ENCODE data around the gene C4BPB. TPM values are rescaled to one million over a fixed set of nuclear protein-coding genes. Genes with fewer than 3 reads are reported as not detected.

The C4BPB gene
- total and polyA plus RNA-seq, 2 of the 8 experiments (the other 6 are each of a cell fraction or from before 2014, with no cell fraction given): not detected

- H3K79me1 ChIP-seq (ENCODE audit: low read depth, low read length): no peaks in the 10 kb centered on the region
- no peak overlapping the region for H3K14ac ChIP-seq (ENCODE audit: insufficient read length)
- H3K27ac ChIP-seq (ENCODE audit: low read depth, low read length): no peak overlapping the region
- no peak overlapping the region for H2BK120ac ChIP-seq (replicated peaks; ENCODE audit: low read depth, low read length)
- no peaks in the 10 kb centered on the region for H3K79me2 ChIP-seq (ENCODE audit: control insufficient read depth in 1 of 2, insufficient read depth in 2 of 2, low read length in 2 of 2)
- no peak overlapping the region for H4K91ac ChIP-seq (replicated peaks; ENCODE audit: insufficient read length, low read length)
- no peak overlapping the region for H2BK15ac ChIP-seq (ENCODE audit: low read length)
- H3K23me2 ChIP-seq (ENCODE audit: low read depth, low read length): no peaks in the 10 kb centered on the region
- no peaks in the 10 kb centered on the region for H3K9me3 ChIP-seq (ENCODE audit: insufficient read depth in 2 of 2, low read depth in 1 of 2, low read length in 1 of 2)
- 94% methylated on average over 3 of the region's 3 CpGs; no CpG with 5 or more reads in 1 of the 2 experiments for WGBS, 2 experiments (ENCODE audit: extremely low coverage in 1 of 2, insufficient coverage in 1 of 2, insufficient read length in 1 of 2, insufficient replicate concordance in 2 of 2, low coverage in 1 of 2, low lambda C conversion rate in 2 of 2, missing lambda C conversion rate in 1 of 2)
- ChIA-PET CTCF (ENCODE audit: partially characterized antibody) (interaction anchor here (0.6 to 3.5 kb wide), 10 partner anchors 11 to 362 kb away, joined by 3 to 21 read pairs (median 6); partner anchors contain the start of gene C1orf116), POLR2A (ENCODE audit: partially characterized antibody) (interaction anchor here (1.2 kb wide), 1 partner anchor 10 kb away, joined by 3 read pairs; the partner anchor contains the start of gene YOD1)
- no peak overlapping the region for H3K4ac ChIP-seq (replicated peaks; ENCODE audit: insufficient read length, low read depth, low read length)
- no peak overlapping the region for H4K8ac ChIP-seq (ENCODE audit: extremely low read depth, insufficient read depth, low read length)
- H3K4me2 ChIP-seq (ENCODE audit: insufficient read depth in 1 of 2, low read depth in 2 of 2, low read length in 2 of 2): no peak overlapping the region
- no peak overlapping the region for H2AFZ ChIP-seq (ENCODE audit: low read length)
- no peak overlapping the region for H2BK12ac ChIP-seq (ENCODE audit: low read depth, low read length)
- DNase-seq (ENCODE audit: low read depth in 1 of 2, low spot score in 2 of 2): no peak
- H4K20me1 ChIP-seq (replicated peaks in 1 of 2; ENCODE audit: control insufficient read depth in 1 of 2, insufficient read depth in 2 of 2, low read length in 2 of 2): no peaks in the 10 kb centered on the region
- H2AK5ac ChIP-seq (ENCODE audit: low read depth, low read length): no peak overlapping the region
- no peak for FAIRE-seq
- no peak overlapping the region for H4K5ac ChIP-seq (ENCODE audit: insufficient read length, low read depth, low read length)
- H3K27me3 ChIP-seq (replicated peaks in 1 of 4; ENCODE audit: control insufficient read depth in 3 of 4, extremely low read depth in 1 of 4, insufficient read depth in 3 of 4, low read length in 3 of 4): no peaks in the 10 kb centered on the region
- peaks cover 0 to 3% (median 1%) of the 10 kb centered on the region in 4 experiments; a peak in 2 of 7 replicates for H3K4me1 ChIP-seq (replicated peaks in 1 of 4; ENCODE audit: control insufficient read depth in 3 of 4, insufficient read depth in 4 of 4, low read length in 3 of 4)
- H3K18ac ChIP-seq (ENCODE audit: extremely low read depth, low read length): no peak overlapping the region
- peaks cover 2 to 26% (median 15%) of the 10 kb centered on the region in 4 experiments; a peak in 7 of 8 replicates for H3K36me3 ChIP-seq (ENCODE audit: control insufficient read depth in 2 of 4, insufficient read depth in 4 of 4, low read length in 3 of 4)
- H3K4me3 ChIP-seq (ENCODE audit: extremely low read depth in 1 of 4, insufficient read depth in 2 of 4, low read depth in 3 of 4, low read length in 4 of 4): no peak overlapping the region
- H3K56ac ChIP-seq (replicated peaks; ENCODE audit: insufficient read length, low read depth, low read length): no peak overlapping the region
- H2BK20ac ChIP-seq (ENCODE audit: low read length): no peak overlapping the region
- no peak overlapping the region for H3K9ac ChIP-seq (replicated peaks in 1 of 4; ENCODE audit: extremely low read depth in 1 of 4, low read depth in 3 of 4, low read length in 3 of 4)
- no peak overlapping the region for H2BK5ac ChIP-seq (ENCODE audit: low read depth, low read length)
- H3K23ac ChIP-seq (ENCODE audit: insufficient read length): no peak overlapping the region
- TF ChIP-seq HDAC2 (IDR thresholded peaks at IDR 0.05; ENCODE audit: borderline replicate concordance in 1 of 2, low read depth in 2 of 2, low read length in 2 of 2) (no peak), KDM4A (IDR thresholded peaks at IDR 0.05; ENCODE audit: low read depth, low read length, severe bottlenecking) (no peak), YY1 (IDR thresholded peaks at IDR 0.05; ENCODE audit: low read depth, low read length) (no peak), CBX5 (IDR thresholded peaks at IDR 0.05; ENCODE audit: low read depth, low read length) (no peak), TEAD4 (IDR thresholded peaks at IDR 0.05; ENCODE audit: low read depth, low read length) (no peak), HDAC6 (IDR thresholded peaks at IDR 0.05; ENCODE audit: low read depth, low read length) (no peak), PHF8 (conservative IDR thresholded peaks at IDR 0.05; ENCODE audit: low read depth, low read length) (no peak), POLR2AphosphoS5 (IDR thresholded peaks at IDR 0.05; ENCODE audit: low read depth, low read length) (no peak), RXRA (IDR thresholded peaks at IDR 0.05; ENCODE audit: insufficient read depth, low read depth, low read length) (no peak), RAD21 (IDR thresholded peaks at IDR 0.05 in 1 of 2, conservative IDR thresholded peaks at IDR 0.05 in 1 of 2; ENCODE audit: low read depth in 2 of 2, low read length in 2 of 2) (no peak), EP300 (IDR thresholded peaks at IDR 0.05; ENCODE audit: borderline replicate concordance in 1 of 2, low read depth in 2 of 2, low read length in 2 of 2) (no peak), NANOG (IDR thresholded peaks at IDR 0.05; ENCODE audit: insufficient read depth, low read depth, low read length, poor library complexity, severe bottlenecking) (no peak), RFX5 (IDR thresholded peaks at IDR 0.05; ENCODE audit: borderline replicate concordance, low read depth, low read length) (no peak)
Observed at GRCh38 chr1:207060596-207060995, 28.1 kb upstream of the C4BPB start.

Data from H1 (cell line).